ENCODE results near the gene UQCC5. TPM values are rescaled to one million over a fixed set of nuclear protein-coding genes. Genes with fewer than 3 reads are reported as not detected.

Gene UQCC5
- total RNA-seq, 1 experiment from 2014 or later = 37.8 TPM

GRCh38 chr3:52527039-52527731 lies 9.2 kb upstream of the UQCC5 start:
- Mint-ChIP-seq H3K4me3 (no peak overlapping the region), H3K36me3 (peaks cover 38% of the 10 kb centered on the region), H3K27ac (no peak overlapping the region), H3K27me3 (ENCODE audit: low read depth) (no peaks in the 10 kb centered on the region; the same call in 1 of the 2 replicates), H3K4me1 (peaks cover 3% of the 10 kb centered on the region), H3K9me3 (no peaks in the 10 kb centered on the region)
- CTCF ChIA-PET = interaction anchor here (1.7 kb wide), 1 partner anchor 45 kb away, joined by 3 read pairs; no protein-coding TSS in a partner anchor
- peak; percentile 5 for DNase-seq (ENCODE audit: low spot score)
- no peak for TF ChIP-seq GRHL2 (CRISPR knock-in tag; IDR thresholded peaks at IDR 0.05; ENCODE audit: insufficient replicate concordance, severe bottlenecking)
- TF ChIP-seq IRF1 (CRISPR knock-in tag; IDR thresholded peaks at IDR 0.05) = no peak
- POLR2A ChIA-PET = no interaction called here
- ATAC-seq = no peak

- DNase-seq (ENCODE audit: low spot score) (peak; percentile 7), ATAC-seq (no peak)
- Mint-ChIP-seq H3K27me3 (ENCODE audit: low read depth) (no peaks in the 10 kb centered on the region; the same call in 1 of the 2 replicates), H3K36me3 (peaks cover 38% of the 10 kb centered on the region), H3K9me3 (no peaks in the 10 kb centered on the region), H3K4me1 (peaks cover 8% of the 10 kb centered on the region), H3K4me3 (no peak overlapping the region), H3K27ac (no peak overlapping the region)
- POLR2A ChIA-PET = no interaction called here
- CTCF ChIA-PET = no interaction called here
- TF ChIP-seq USF2 (CRISPR knock-in tag; IDR thresholded peaks at IDR 0.05) (no peak), FOXP1 (CRISPR knock-in tag; IDR thresholded peaks at IDR 0.05; ENCODE audit: borderline replicate concordance) (0 out of 2 replicates have a peak, but pooled peaks have one; percentile 11)
Observed at GRCh38 chr3:52527732-52528585, 8.4 kb upstream of the UQCC5 start.

- Mint-ChIP-seq H3K27ac (no peak overlapping the region; the same call in 1 of the 2 replicates), H3K4me1 (peaks cover 8% of the 10 kb centered on the region), H3K9me3 (no peaks in the 10 kb centered on the region), H3K36me3 (peaks cover 38% of the 10 kb centered on the region), H3K4me3 (no peak overlapping the region), H3K27me3 (ENCODE audit: low read depth) (no peaks in the 10 kb centered on the region; the same call in 1 of the 2 replicates)
- POLR2A ChIA-PET = no interaction called here
- DNase-seq (ENCODE audit: low spot score) (peak; percentile 15), ATAC-seq (no peak)
- CTCF ChIA-PET = interaction anchor here (0.6 kb wide), 1 partner anchor 28 kb away, joined by 3 read pairs; no protein-coding TSS in a partner anchor
- TF ChIP-seq E2F5 (CRISPR knock-in tag; IDR thresholded peaks at IDR 0.05) (no peak), MLX (CRISPR knock-in tag; IDR thresholded peaks at IDR 0.05) (no peak), ARID4B (CRISPR knock-in tag; IDR thresholded peaks at IDR 0.05; ENCODE audit: borderline replicate concordance) (no peak), FOXK1 (CRISPR knock-in tag; IDR thresholded peaks at IDR 0.05) (no peak), ESRRA (CRISPR knock-in tag; IDR thresholded peaks at IDR 0.05; ENCODE audit: borderline replicate concordance) (no peak), ZBTB21 (CRISPR knock-in tag; IDR thresholded peaks at IDR 0.05; ENCODE audit: borderline replicate concordance) (no peak), HMGXB4 (CRISPR knock-in tag; IDR thresholded peaks at IDR 0.05) (no peak), MYBL2 (CRISPR knock-in tag; IDR thresholded peaks at IDR 0.05) (no peak), GABPB1 (CRISPR knock-in tag; IDR thresholded peaks at IDR 0.05) (no peak), FOXP4 (CRISPR knock-in tag; IDR thresholded peaks at IDR 0.05) (no peak)
Observed at GRCh38 chr3:52528586-52529375, 7.6 kb upstream of the UQCC5 start.
